Gastroesophageal sphincter (tissue), 4 donors: ENCODE measurements around the gene GAD2. TPM values are rescaled to one million over a fixed set of nuclear protein-coding genes. Genes with fewer than 3 reads are reported as not detected.

Source experiments
- ATAC-seq: fragments of 150-250 bp; one replicate; pipeline ENCODE4 v1.9.1; 2016; ENCODE audit warnings: mild to moderate bottlenecking, moderate library complexity
- H3K27ac ChIP-seq, 4 donors: fragments of 200-600 bp; sonication (generic) in 3 of 4; 1 replicate in 3 of 4; 2 replicates in 1 of 4; pipeline ENCODE4 v1.5.1; 2016 to 2019
- H3K27me3 ChIP-seq: fragments of 200-600 bp; sonication (generic); one replicate; pipeline ENCODE4 v1.5.1; 2019
- H3K36me3 ChIP-seq, 2 donors: fragments of 200-600 bp; sonication (generic); one replicate each; pipeline ENCODE4 v1.5.1; 2019; ENCODE audit warnings: control low read depth in 1 of 2
- H3K4me1 ChIP-seq, 3 donors: fragments of 200-600 bp; sonication (generic); 1 replicate in 2 of 3; 2 replicates in 1 of 3; pipeline ENCODE4 v1.5.1; 2016 to 2019; ENCODE audit warnings: control low read depth in 2 of 3
- H3K4me3 ChIP-seq, 2 donors: fragments of 200-600 bp; sonication (generic); one replicate each; pipeline ENCODE4 v1.5.1; 2019; ENCODE audit warnings: mild to moderate bottlenecking in 1 of 2, moderate library complexity in 1 of 2
- H3K9me3 ChIP-seq, 3 donors: fragments of 200-600 bp; sonication (generic); one replicate each; pipeline ENCODE4 v1.5.1; 2017 to 2019; ENCODE audit warnings: control low read depth in 2 of 3
- CTCF ChIP-seq, 4 experiments: fragments of 200-600 bp in 2 of 4; fragments of 450-650 bp in 2 of 4; sonication (generic) in 1 of 4; IDR thresholded peaks; one replicate each; pipeline ENCODE4 v1.5.1; 2017 to 2019; ENCODE audit warnings: antibody characterized with exemption in 4 of 4, mild to moderate bottlenecking in 2 of 4, moderate library complexity in 2 of 4
- EP300 ChIP-seq: sonication (generic); formaldehyde crosslinking; IDR thresholded peaks from one replicate; pipeline ENCODE4 v1.6.1; 2017; ENCODE audit warnings: antibody characterized with exemption, mild to moderate bottlenecking
- POLR2A ChIP-seq, 2 donors: fragments of 450-650 bp; IDR thresholded peaks; one replicate each; pipeline ENCODE4 v1.6.1; 2017; ENCODE audit warnings: antibody characterized with exemption in 2 of 2, mild to moderate bottlenecking in 2 of 2, moderate library complexity in 1 of 2
- POLR2AphosphoS5 ChIP-seq: sonication (generic); formaldehyde crosslinking; IDR thresholded peaks from one replicate; pipeline ENCODE4 v1.6.1; 2017; ENCODE audit warnings: antibody characterized with exemption
- WGBS, 2 donors: methylation state at CpG; one replicate each; pipeline ENCODE4 v1.1.5; 2018; ENCODE audit warnings: low coverage in 1 of 2; 5-methylcytosine and 5-hydroxymethylcytosine counted together
- total RNA-seq, 4 donors: library from RNA; depleted of rRNA; stranded (reverse); fragments of >200 nt; gene quantifications; one replicate each; pipeline ENCODE4 v1.1.0, GENCODE V29; 2016

GAD2 gene
- total RNA-seq, 4 donors from 2014 or later = not detected

DNA sequence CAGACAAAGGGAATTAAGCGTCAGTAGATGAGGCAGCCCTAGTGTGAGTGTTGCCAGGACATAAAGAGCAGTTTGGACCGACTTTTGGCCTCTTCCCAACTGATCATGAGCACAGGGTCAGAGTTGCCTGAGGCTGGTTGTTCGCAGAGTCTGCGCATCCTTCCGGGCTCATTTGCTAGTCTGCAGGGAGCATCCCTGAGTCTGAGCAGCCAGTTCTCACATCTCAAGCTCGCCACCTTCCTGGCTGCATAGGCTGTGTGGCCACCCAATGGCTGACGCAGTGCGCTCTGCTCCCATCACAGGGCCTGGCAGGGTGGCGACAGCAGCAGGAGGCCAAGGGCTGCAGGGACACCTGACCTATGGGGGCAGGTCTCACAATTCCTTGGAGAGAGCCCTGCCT, 5.0 kb downstream of the GAD2 start:
- Histone ChIP-seq H3K4me1 (peaks cover 0 to 18% (median 6%) of the 10 kb centered on the region in 3 donors), H3K27me3 (peaks cover 95% of the 10 kb centered on the region), H3K9me3 (no peaks in the 10 kb centered on the region), H3K27ac (no peak overlapping the region), H3K36me3 (no peaks in the 10 kb centered on the region), H3K4me3 (no peak overlapping the region)
- WGBS, 2 donors = 6% methylated on average over 2 to 4 of the region's 9 CpGs
- no peak for ATAC-seq
- no peak for TF ChIP-seq POLR2AphosphoS5
- no peak for TF ChIP-seq CTCF (IDR thresholded peaks at IDR 0.05)

GRCh38 chr10:26222563-26222962, 6.0 kb downstream of the GAD2 start:
- Histone ChIP-seq H3K9me3 (no peaks in the 10 kb centered on the region), H3K4me3 (no peak overlapping the region), H3K36me3 (no peaks in the 10 kb centered on the region), H3K4me1 (peaks cover 0 to 8% (median 4%) of the 10 kb centered on the region in 3 donors), H3K27me3 (peaks cover 89% of the 10 kb centered on the region), H3K27ac (no peak overlapping the region)
- TF ChIP-seq CTCF (IDR thresholded peaks at IDR 0.05) (no peak), EP300 (no peak), POLR2AphosphoS5 (no peak), POLR2A (IDR thresholded peaks at IDR 0.05) (no peak)
- ATAC-seq = no peak
- 18 to 67% methylated on average over 3 of the region's 3 CpGs for WGBS, 2 donors

DNA sequence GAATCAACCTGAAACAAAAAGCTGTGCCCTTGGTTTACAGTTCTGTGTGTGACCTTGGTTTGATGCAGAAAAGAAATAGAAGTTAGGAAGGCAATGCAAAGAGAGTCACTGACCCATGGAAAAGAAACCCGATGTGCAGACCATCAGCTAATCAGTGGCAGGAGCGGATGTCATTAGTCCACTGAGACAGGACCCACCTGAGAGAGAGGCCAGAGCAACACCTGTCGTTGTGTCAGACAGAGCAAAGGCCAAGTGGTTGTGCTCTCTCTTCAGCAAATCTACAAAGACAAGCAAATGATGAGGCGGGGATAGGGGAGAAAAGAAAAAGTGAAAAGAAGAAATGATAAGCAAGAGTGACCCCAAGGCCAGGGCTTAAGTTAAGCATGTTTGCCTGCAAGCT, 8.7 kb downstream of the GAD2 start:
- Histone ChIP-seq H3K27me3 (peaks cover 70% of the 10 kb centered on the region), H3K9me3 (no peaks in the 10 kb centered on the region), H3K36me3 (no peaks in the 10 kb centered on the region), H3K4me3 (no peak overlapping the region), H3K4me1 (no peaks in the 10 kb centered on the region), H3K27ac (no peak overlapping the region)
- 30 to 48% methylated on average over 4 of the region's 4 CpGs for WGBS, 2 donors
- ATAC-seq = no peak
- TF ChIP-seq EP300 (no peak), CTCF (IDR thresholded peaks at IDR 0.05) (no peak), POLR2A (IDR thresholded peaks at IDR 0.05) (no peak), POLR2AphosphoS5 (no peak)

DNA sequence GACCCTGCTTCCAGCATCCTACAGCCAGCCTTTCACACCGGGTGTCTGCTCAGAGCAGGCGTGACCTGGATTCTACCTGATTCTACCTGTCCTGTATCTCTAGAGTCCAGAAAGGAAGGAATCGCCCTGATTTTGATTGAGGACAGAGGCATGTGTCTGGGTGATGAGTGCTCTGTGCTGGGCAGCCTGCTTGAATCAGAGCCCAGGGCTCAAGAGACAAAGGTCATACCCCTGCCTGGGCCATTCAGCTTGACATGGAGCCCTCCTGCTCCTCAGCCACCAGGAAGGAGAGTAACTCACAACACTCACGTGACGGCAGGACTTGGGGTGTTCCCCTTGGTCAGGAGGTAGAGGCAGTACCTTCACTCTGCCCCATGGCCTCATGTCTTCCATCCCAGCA, 11.2 kb downstream of the GAD2 start:
- TF ChIP-seq POLR2AphosphoS5 (no peak), POLR2A (IDR thresholded peaks at IDR 0.05) (no peak), EP300 (no peak), CTCF (IDR thresholded peaks at IDR 0.05) (no peak)

DNA sequence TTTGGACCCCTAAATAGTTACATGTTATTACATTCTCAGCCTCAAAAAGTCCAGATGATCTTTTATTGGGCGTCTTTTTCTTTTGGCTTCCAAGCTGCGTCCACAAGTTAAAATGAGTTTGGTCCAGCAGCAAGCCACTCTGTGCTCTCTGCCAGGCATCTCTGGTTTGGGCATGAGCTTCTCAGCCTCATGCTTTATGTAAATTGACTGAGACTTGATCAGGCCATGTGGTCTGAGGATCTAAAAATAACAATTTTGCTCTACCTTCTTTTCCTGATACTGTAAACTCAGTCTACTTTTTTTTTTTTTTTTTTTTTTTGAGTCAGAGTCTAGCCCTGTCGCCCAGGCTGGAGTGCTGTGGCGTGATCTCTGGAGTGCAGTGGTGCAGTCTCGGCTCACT, 15.6 kb downstream of the GAD2 start:
- TF ChIP-seq POLR2AphosphoS5 = no peak
- TF ChIP-seq EP300 = no peak
- no peak for TF ChIP-seq POLR2A (IDR thresholded peaks at IDR 0.05)
- TF ChIP-seq CTCF (IDR thresholded peaks at IDR 0.05) = no peak
- WGBS, 2 donors = 74% methylated on average over 5 of the region's 5 CpGs; no CpG with 5 or more reads in 1 of the 2 donors
- no peaks in the 10 kb centered on the region for H3K4me1 ChIP-seq
- no peaks in the 10 kb centered on the region for H3K9me3 ChIP-seq
- no peak overlapping the region for H3K4me3 ChIP-seq
- no peak overlapping the region for H3K27ac ChIP-seq
- ATAC-seq = no peak
- peaks cover 29% of the 10 kb centered on the region for H3K27me3 ChIP-seq
- H3K36me3 ChIP-seq = no peaks in the 10 kb centered on the region

More for the DNA sequence above, 11.2 kb downstream of the GAD2 start:
- no CpG with 5 or more reads among the region's 5 CpGs for WGBS, 2 donors
- no peaks in the 10 kb centered on the region for H3K4me1 ChIP-seq
- H3K27me3 ChIP-seq = peaks cover 45% of the 10 kb centered on the region
- H3K36me3 ChIP-seq = no peaks in the 10 kb centered on the region
- H3K4me3 ChIP-seq = no peak overlapping the region
- ATAC-seq = no peak
- no peak overlapping the region for H3K27ac ChIP-seq
- no peaks in the 10 kb centered on the region for H3K9me3 ChIP-seq
